Activated T-cell treated with anti-CD3 and anti-CD28 coated beads, Interleukin-2, amount 50 U/mL, for 48 hours (primary cell): ENCODE measurements around the gene IL19.
"Not testable (repeated sequence)": the region's sequence is repeated elsewhere in the genome, so short reads cannot be mapped to it uniquely, and the experiment has no call there.

Experiments used
- DNase-seq, 2 experiments: peaks; one replicate each; pipeline ENCODE4 v3.0.0-alpha.2; 2020

IL19 gene

DNA sequence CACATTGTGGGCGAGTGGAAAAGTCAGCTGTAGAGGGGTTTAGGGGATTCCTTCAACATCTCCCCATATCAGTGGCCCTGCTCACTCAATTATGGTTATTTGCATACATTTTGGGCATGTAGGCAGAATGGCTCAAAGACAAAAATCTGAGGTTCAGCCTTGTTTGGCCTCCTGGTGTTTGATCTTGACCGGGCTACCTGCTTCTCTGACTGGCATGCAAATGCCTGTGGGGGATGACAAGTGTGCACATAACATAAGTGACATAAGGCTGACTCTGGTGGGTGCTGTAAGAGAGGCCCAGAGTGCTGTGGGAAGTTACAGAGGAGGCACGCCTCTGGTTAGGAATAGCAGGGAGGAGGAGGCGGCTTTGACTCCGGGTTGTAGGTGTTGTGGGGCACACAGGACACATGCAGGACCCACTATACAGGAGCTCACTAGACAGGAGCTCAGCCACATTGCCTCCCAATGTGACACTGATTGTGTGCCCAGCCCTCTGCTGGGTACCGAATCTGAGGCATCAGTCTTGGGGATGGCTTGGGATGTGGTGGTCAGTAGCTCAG lies 29.4 kb upstream of the IL19 start:
- DNase-seq: no peak

DNA sequence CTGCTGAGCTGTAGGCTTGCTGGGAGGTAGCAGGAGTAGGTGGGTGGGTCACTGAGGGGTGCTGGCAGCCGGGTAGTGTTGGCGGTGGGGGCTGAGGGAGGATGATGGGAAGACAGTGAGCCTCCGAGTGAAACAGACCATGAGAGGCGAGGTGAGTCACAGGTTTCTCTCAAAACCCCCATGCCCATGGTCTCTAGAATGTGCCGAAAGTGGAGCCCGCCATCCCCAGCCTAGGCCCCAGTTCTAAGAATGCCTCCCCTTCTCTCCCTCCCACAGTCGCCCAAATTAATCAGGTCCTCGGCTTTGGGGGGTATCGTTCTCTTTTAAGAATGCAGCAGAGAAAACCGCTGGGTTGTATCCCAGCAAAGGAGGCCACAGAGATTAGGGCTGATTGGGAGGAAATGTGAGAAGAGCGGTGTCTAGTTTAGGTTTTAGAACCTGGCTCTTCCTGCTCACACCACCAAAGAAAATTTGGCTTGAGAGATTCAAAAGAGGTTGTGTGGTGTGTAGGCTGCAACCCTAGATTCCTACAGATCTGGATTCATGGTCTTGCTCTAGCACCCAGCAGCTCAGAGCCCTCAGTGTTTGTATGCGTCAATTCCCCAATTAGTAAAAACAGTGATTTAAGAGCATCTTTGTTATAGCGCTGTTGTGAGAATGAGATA lies 27.7 kb upstream of the IL19 start:
- DNase-seq: peak; percentile 69 to 74

DNA sequence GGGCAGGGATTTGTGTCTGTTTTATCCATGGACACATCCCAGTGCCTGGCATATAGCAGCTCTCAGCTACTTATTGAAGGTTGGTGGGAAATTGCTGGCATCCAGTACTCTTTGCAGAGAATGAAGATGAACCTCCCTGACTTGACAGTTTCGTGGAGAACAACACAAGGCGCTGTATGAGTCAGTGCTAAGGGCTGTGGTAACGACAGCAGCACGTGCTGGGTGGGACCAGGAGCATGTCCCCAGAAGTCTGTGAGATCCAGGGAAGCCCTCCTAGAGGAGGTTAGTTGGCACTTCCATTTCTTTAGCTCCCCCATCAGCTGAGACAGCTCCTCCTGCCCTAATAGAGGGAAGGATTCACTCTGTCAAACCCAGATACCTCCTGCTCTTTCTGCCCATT lies 25.9 kb upstream of the IL19 start:
- peak in 1 of 2 experiments; percentile 49 for DNase-seq

DNA sequence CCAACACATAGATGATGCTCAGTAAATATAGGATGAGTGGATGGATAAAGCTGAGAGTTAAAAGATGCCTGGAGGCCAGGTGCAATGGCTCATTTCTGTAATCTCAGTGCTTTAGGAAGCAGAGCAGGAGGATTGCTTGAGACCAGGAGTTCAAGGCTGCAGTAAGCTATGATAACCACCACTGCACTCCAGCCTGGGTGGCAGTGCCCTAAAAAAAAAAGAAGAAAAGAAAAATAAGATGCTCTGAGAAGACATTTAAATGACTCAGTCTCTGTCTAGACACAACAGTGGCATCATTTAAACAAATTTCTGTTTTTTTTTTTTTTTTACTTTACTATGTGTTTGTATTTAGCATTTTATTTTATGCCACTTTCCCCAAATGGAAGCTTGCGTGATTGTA lies 25.3 kb upstream of the IL19 start:
- no peak for DNase-seq

DNA sequence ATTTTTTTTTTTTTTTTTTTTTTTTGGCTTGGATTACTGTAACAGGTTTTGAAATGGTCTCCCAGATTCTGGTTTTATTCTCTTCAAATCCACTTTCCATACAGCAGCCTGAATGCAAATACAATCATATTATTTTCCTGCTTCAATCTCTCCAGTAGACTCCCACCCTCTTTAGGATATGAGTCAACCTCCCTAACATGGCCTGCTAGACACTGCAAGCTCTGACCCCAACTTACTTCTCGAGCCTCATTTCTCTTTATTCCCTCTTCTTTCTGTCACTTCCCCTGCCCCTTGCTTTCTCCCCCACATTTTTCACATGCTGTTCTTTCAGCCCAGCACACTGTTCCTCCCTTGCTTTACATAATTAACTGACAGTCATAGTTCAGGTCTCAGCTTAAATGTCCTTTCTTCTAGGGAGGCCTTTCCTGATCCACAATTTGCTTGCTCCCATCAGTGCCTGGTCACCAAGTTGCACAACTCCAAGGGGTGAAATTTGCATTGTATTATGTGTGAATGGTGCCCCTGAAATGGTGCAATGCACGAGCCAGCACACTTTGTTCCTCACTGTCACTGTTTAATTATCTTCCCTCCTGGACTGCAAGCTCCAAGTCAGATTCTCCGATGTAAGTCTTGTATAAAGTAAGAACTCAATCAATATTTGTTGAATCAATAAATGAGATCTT lies 22.1 kb upstream of the IL19 start:
- DNase-seq: no peak

DNA sequence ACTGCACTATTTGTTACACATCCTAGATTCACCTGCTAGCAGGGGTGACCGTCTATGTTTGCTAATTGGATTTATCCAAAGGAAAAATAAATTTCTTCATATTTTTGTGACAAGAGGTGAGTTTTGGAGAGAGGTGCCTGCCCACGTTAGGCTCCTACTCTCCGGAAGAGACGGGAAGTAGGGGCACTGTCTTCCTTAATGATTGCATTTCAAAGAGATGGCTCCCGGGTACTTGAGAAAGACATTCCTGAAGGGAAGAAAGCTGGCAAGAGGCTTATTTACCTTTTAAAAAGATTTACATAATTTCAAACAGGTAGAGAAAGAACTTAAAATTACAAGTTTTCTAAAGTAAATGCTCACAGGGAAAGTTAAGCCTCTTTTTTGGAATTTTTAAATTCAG lies 18.7 kb upstream of the IL19 start:
- no peak for DNase-seq

DNA sequence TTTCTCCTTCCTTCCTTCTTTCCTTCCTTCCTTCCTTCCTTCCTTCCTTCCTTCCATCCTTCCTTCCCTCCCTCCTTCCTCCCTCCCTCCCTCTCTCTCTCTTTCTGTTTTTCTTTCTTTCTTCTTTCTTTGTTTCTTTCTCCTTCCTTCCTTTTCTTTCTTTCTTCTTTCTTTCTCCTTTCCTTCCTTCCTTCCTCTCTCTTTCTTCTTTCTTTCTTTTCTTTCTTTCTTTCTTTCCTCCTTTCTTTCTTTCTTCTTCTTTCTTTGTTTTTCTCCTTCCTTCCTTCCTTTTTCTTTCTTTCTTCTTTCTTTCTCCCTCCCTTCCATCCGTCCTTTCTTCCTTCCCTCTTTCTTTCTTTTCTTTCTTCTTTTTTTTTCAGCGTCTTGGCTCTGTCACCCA lies 18.1 kb upstream of the IL19 start:
- no peak for DNase-seq

DNA sequence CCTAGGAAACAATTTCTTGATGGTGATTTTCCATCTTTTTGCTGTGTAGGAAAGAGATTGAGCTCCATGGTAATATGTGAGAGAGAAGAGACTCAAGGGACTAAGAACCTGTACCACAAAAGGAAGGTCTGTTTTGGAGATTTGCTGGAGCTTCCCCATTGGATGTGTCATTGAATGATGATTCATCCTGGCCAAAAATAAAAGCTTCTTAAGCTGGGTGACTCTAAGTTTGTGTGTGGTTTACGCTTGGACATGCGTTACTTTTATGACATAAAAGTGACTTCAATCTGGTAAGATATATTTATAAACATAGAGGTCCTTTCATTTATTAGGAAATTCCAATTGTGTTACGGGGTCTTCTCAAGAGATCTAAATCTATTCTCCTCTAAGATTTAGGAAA lies 17.4 kb upstream of the IL19 start:
- no peak for DNase-seq

DNA sequence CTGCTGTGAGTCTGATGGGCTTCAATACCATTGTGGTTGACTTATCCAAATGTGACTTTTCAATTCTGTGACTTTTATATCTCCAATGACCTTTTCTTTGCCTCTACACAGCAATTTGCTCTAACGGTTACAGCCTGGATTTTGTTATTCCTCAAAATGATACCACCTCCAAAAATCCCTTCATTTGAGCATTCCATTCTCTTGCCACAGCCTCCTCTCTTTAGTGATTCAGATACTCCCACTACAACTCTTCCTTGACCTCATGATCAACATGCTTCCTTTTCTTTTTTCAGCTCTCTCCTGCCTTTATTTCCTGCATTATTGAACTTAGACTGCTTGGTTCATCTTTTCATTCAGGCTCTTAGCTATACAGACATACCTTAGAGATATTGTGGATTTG lies 16.6 kb upstream of the IL19 start:
- DNase-seq: no peak

DNA sequence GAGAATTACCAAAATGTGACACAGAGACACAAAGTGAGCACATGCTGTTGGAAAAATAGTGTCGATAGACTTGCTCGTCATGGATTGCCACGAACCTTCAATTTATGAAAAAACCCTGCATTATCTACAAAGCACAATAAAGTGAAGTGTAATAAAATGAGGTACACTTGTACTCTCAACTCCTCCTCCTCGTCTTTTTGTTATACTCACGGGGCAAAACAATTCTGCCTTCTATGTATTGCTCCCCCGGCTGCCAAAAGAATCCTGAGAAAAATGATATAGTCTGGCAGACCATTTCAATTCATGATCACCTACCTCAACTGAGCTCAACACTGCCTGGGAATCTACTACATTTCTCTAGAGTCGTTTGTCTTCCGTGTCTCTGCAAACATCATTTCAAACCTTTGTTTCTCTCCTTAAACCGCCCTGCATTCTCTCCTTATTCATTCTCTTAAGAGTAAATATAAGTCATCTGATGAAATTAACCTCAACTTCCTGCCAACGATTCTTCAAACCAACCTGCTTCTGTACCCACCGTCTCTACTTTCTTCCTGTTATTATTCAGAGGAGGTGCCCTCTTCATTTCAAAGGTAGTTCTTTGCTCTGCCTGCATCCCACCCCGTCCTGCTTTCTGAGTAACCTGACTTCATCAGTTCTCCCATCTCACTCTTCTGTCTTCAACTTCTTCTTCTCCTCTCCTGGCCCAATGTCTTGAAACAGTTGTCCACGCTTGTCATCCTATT lies 12.9 kb upstream of the IL19 start:
- DNase-seq: peak; percentile 50 to 54

DNA sequence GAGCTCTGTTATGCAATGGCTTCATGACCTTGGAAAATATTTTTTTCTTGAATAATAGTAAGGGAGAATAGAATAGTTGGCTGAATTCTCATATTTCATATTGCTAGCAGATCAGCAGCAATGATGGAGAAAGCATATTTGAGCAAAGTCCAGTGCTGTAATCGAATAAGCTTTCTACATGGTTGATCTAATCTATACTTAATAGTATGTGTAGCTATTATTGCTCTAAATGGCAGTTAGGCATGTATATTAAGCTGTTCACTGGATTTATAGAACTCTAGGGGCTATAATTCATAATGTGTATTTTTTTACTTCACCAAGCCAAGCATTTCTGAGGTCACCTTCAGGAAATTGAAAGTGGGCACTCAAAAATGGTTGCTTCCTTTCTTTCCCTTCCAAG lies 10.0 kb upstream of the IL19 start:
- DNase-seq: no peak

DNA sequence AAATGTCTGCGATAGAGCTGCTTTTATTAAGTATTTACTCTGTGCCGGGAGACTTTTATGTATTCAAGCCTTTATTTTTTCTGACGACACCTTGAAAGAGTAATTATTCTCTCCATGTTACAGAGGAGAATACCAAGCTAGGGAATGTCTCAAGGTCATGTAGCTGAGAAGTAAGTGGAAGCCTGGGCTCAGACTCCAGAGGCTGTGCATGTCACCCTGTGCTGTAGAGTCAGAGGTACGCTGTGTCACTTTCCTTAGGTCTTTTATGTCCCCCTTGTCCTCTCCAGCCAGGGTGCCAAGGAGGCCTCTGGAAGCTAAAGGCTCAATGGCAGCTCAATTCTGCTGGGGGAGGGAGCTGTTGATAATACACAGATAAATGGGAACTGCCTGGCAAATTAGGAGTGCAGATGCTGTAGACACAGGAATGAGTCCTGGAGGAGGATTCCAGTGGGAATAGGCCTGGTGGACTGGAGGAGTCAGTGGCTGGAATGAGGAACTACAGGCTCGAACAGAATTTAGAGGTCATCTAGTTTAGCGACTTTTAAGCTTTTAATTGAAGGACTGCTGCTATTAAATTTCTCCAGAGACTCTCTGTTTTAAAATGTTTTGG lies 9.3 kb upstream of the IL19 start:
- DNase-seq: no peak

DNA sequence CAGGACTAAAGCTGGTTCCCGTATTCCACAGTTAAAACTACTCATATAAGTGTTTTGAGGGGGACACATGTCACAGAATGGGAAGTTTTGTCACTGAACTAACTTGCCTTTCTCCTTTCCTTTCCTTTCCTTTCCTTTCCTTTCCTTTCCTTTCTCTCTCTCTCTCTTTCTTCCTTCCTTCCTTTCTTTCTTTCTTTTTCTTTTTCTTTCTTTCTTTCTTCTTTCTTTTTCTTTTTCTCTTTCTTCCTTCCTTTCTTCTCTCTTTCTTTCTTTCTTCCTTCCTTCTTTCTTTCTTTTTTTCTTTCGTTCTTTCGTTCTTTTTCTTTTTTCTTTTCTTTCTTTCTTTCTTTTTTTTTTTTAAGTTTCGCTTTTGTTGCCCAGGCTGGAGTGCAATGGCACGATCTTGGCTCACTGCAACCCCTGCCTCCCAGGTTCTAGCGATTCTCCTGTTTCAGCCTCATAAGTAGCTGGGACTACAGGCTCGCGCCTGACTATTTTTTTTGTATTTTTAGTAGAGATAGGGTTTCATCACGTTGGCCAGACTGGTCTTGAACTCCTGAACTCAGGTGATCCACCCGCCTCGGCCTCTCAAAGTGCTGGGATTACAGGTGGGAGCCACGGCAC lies 7.7 kb upstream of the IL19 start:
- DNase-seq: not testable (repeated sequence)

DNA sequence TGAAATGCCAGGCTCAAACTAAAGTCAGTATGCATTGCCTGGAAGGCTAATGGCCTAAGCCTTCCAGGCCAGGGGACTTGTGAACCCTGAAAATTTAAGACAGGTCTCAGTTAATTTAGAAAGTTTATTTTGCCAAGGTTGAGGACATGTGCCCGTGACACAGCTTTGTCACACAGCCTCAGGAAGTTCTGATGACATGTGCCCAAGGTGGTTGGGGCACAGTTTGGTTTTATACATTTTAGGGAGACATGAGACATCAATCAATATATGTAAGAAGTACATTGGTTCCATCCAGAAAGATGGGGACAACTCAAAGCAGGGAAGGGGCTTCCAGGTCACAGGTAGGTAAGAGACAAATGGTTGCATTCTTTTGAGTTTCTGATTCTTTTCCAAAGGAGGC lies 4.8 kb upstream of the IL19 start:
- DNase-seq: not testable (repeated sequence)

DNA sequence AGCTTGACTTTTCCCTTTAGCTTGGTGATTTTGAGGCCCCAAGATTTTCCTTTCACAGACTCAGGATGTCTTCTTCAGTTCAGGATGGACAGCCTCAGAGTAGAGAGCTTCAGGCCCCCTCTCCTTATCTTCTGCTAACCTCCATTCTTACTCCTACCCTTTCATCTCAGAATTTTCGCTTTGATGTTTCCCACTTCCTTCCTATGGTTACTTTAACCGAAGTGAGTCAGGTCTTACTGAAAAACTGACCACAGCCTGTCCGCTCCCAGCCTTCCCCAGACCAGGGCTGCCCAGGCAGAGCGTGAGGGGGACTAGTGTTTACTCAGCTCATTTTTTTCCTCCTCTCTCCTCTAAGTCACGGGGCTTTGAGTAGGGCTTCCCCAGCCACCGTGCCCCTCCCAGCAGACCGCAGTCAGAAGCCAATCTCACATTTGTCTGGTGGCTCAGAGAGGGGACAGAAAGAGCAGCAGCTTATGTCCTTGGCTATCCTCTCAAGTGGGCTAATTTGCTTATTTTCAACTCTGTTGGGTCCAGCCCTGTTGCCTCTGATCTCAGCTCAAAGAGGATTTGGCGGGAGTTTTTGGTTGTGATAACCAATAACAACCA lies 4.2 kb upstream of the IL19 start:
- peak; percentile 79 to 81 for DNase-seq

DNA sequence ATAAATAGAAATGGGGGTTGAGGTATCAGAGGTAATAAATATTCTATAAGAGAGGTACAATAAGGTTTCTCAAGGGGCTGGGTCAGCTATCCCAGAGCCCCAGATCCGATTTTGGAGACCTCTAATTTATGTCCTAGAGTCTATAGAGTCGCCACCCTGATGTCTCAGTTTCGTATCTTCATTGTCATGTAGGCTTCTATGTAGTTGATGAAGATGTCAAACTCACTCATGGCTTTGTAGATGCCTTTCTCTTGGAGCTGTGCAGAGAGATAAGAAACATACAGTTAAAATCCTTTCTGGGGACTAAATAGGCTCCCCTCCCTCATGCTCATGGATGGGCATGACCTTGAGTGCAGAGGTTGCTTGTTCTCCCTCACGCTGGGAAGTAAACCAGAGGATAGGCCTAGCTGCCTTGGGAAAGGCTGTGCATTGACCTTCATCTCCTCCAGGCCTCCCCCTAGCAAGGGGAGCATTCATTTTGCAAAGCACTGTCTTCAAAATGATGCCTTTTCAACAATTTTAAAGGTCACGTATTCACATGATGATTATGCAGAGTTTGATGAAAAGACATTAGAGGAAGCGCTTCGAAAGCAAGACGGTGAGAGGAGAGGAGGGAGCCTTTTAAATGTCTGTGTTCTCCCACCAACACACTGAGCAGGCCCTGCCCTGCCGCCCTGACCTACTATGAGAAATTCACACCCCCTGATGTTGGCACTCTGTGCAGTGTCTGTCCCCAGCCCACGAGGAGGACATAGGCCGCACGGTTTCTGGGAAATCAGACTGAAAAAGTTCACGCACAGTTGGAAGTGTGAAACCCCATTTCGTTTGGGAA lies 1.9 kb upstream of the IL19 start:
- no peak for DNase-seq

DNA sequence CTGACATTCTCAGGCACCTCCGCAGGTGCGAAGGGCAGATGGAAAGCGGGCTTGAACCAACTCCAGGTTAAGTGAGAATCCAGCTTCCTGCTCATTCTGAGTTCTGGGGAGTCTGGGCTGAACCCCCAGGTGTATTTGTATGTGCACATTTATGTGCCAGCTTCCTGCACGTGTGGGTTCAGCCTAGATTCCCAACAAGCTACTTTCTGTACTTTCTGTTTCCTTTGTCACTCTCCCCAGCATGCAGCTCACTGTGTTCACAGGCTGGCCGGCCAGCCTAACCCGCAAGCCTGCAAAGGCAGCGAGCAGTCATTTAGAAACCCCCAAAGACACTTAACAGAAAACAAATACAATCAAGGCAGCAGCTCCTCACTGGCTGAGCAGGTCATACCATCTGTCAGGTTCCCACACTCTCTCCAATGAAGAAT lies 1.3 kb upstream of the IL19 start:
- peak; percentile 76 to 80 for DNase-seq

DNA sequence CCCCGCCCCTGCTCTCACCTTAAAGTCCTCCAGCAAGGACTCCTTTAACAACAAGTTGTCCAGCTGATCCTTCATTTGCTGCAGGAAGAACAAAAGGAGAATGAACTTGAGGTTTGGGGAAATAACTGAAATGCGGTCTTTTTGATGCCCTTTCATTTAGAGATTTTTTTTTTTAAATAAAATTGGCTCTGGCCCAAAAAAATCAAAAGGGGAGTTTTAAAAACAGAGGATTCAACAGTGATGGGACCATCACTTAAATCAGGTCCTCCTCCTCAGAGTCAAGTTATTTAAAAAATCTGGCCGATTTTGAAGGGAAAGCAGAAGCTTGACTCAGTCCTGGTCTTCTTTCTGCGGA lies 742 bp downstream of the IL19 start:
- DNase-seq: no peak

DNA sequence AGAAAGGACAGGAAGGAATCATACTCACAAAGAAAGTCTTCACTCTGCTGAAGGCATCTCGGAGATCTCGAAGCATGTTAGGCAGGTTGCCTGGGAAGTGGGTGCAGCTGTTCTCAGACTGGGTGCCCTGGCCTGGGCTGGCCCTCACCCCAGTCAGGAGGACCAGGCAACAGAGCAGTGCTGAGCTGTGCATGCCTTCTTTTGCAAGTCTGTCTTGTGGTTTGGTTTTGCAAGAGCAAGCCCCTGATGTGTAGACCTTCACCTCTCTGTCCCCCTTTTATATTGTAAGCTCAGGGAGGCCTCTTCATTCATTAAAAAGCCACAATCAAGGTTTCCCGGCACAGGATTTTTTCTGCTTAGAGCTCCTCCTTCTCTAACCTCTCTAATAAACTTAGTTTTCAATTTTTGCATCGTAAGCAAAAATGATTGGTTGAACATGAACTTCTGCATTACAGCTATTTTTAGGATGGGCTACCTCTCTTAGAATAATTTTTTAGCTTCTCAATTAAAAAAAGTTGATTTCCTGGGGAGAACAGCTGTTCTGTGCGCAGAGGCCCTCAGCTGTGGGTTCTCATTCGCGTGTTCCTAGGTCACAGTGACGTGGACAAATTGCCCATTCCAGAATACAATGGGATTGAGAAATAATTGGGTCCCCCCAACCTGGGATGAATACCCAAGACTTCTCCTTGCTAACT lies 1.8 kb downstream of the IL19 start, which contains the start of gene IL10:
Gene IL10 (minus strand): TSS at position 252 of the 695 bp plus-strand sequence. CDS start 59 bp downstream, at position 193.
- no peak for DNase-seq

DNA sequence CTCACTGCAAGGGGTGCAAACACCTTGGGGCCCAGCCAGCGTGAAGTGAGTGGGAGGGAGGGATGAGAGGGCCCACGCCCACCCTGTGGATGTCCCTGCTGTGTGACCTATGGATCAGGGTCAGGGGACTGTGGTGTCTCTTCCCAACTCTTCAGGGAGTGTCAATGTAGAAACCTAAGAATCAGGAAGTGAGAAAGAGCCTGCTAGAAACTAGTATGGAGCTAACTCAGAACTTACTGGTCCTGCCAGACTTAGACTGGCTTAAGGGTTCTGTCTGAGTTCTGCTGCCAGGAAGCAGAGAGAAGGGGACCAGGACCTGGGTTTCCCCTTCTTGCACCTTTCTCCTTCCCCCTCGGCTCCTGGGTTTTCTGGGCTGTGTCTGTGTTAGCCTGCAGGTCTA lies 3.5 kb downstream of the IL19 start:
- DNase-seq: no peak

DNA sequence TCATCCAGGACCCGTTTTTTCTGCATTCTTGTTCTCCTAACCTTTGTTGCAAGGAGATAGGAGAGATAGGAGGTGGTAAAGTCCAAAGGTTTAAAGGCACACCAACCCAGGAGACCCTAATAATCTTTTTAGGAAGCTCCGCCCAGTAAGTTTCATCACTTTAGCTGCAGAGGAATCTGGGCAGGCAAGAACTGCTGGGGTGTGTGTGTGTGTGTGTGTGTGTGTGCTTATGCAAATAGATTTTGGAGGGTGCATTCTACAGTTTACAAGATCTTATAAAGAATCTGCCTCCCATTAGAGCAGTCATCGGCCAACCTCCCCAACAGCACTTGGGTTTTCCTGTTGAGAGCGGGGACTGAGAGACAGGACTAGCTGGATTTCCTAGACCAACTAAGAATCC lies 5.7 kb downstream of the IL19 start:
- DNase-seq: no peak
